ES-I3 (cell line): ENCODE measurements around the gene TARBP2.
"Not testable (repeated sequence)": the region's sequence is repeated elsewhere in the genome, so short reads cannot be mapped to it uniquely, and the experiment has no call there.

ENCODE experiments used
- H3K36me3 ChIP-seq: 2 replicates; pipeline ENCODE4 v1.6.1; 2013; ENCODE audit warnings: mild to moderate bottlenecking, low read length, control low read depth, moderate library complexity; ENCODE audit not compliant: insufficient read depth
- H3K4me1 ChIP-seq: 2 replicates; pipeline ENCODE4 v1.6.1; 2013; ENCODE audit warnings: mild to moderate bottlenecking, control low read depth, low read length; ENCODE audit not compliant: insufficient read depth
- H3K9ac ChIP-seq: 2 replicates; pipeline ENCODE4 v1.6.1; 2013; ENCODE audit warnings: low read depth, mild to moderate bottlenecking, low read length, moderate library complexity
- H3K9me3 ChIP-seq: 2 replicates; pipeline ENCODE4 v1.6.1; 2013; ENCODE audit warnings: mild to moderate bottlenecking, low read length, moderate library complexity; ENCODE audit not compliant: control insufficient read depth, insufficient read depth

Gene TARBP2

GRCh38 chr12:53465679-53466078, 35.4 kb upstream of the TARBP2 start:
- Histone ChIP-seq H3K4me1 (peaks cover 8% of the 10 kb centered on the region; the same call in 1 of the 2 replicates), H3K36me3 (peaks cover 87% of the 10 kb centered on the region), H3K9me3 (no peaks in the 10 kb centered on the region), H3K9ac (no peak overlapping the region)

GRCh38 chr12:53466640-53467039, 34.4 kb upstream of the TARBP2 start:
- Histone ChIP-seq H3K36me3 (peaks cover 86% of the 10 kb centered on the region), H3K9ac (no peak overlapping the region), H3K4me1 (peaks cover 8% of the 10 kb centered on the region; the same call in 1 of the 2 replicates), H3K9me3 (no peaks in the 10 kb centered on the region)

DNA sequence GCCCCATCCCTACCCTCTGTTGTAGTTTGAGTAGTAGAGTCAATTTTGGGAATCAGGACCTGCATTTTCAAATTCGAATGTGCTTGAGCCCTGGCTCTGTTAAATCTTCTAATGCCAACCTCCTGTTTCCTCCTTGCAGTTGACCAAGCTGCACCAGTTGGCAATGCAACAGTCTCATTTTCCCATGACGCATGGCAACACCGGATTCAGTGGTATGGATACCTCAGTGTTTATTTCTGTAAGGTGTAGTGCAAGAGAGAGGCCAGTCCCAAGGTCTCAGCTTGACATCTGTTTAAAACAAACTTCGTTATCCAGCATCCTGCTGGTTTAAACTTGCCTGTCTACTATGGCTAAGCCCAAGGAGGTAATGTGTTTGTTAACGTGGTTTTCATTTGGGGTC, 34.0 kb upstream of the TARBP2 start:
- Histone ChIP-seq H3K36me3 (peaks cover 87% of the 10 kb centered on the region), H3K4me1 (peaks cover 8% of the 10 kb centered on the region; the same call in 1 of the 2 replicates), H3K9me3 (no peaks in the 10 kb centered on the region), H3K9ac (no peak overlapping the region)

DNA sequence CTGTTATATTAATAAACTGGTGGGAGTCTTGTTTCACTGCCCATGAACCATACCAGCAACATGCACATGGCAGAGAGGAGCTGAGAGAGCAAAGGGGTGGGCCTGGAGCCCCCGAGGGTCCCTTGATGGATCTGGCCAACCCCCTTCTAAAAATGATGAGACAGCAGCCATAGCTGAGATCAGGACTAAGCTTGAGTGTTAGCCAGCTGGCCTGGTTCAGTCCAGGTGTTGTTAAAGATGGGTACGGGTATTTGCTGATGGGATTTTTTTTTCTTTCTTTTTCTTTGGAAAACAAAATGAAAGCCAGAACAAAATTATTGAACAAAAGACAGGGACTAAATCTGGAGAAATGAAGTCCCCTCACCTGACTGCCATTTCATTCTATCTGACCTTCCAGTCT, 33.2 kb upstream of the TARBP2 start:
- peaks cover 12% of the 10 kb centered on the region; the same call in 1 of the 2 replicates for H3K4me1 ChIP-seq
- no peaks in the 10 kb centered on the region for H3K9me3 ChIP-seq
- no peak overlapping the region for H3K9ac ChIP-seq
- H3K36me3 ChIP-seq = peaks cover 87% of the 10 kb centered on the region

GRCh38 chr12:53468282-53468681, 32.8 kb upstream of the TARBP2 start:
- Histone ChIP-seq H3K36me3 (peaks cover 87% of the 10 kb centered on the region), H3K9ac (no peak overlapping the region), H3K4me1 (peaks cover 12% of the 10 kb centered on the region; the same call in 1 of the 2 replicates), H3K9me3 (no peaks in the 10 kb centered on the region)

DNA sequence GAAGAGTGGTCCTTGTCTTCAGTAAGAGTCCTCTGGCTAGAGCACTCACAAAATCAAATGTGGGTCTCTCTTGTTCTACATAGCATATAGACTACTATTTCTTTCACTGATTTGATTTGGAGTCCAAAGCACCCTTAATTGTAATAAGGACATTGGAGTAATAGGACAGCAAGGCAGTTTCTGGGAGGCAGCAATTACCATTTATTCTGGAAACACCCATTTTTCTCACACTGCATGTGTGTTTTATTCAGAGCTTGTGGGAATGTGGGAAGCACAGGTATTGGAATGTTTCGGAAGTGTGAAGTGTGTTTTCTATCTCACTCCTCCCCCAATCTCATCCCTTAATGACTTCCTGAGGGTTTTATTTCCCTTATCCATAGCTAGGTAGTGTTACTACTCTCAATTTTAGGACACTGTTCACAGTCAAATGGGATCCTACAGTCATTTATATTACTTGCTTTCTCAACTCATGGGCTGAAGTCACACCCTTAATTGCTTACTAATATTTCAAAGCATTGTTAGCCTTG, 29.0 kb upstream of the TARBP2 start:
- Histone ChIP-seq H3K9me3 (no peaks in the 10 kb centered on the region), H3K4me1 (peaks cover 10% of the 10 kb centered on the region; the same call in 1 of the 2 replicates), H3K9ac (no peak overlapping the region), H3K36me3 (peaks cover 81% of the 10 kb centered on the region)

DNA sequence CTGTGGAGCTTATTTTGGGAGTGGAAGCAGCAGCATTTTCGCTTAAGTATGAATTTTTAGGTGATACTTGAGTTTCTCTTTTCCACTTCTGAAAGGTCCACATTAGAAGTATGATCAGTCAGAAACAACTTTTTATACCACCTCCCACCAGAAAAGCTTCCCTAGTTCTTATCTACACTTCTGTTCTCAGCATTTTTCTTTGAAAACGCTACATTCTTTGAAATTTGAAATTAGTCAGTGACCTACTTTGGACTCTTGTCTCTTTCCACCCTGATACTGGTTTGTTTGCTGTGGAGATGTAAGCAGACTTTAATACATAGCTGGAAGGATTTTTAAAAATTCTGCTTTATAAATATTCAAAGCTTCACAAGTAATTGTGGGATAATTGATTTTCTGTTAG, 27.0 kb upstream of the TARBP2 start:
- peaks cover 13% of the 10 kb centered on the region; the same call in 1 of the 2 replicates for H3K4me1 ChIP-seq
- H3K9me3 ChIP-seq = no peaks in the 10 kb centered on the region
- H3K9ac ChIP-seq = no peak overlapping the region
- H3K36me3 ChIP-seq = peaks cover 78% of the 10 kb centered on the region

DNA sequence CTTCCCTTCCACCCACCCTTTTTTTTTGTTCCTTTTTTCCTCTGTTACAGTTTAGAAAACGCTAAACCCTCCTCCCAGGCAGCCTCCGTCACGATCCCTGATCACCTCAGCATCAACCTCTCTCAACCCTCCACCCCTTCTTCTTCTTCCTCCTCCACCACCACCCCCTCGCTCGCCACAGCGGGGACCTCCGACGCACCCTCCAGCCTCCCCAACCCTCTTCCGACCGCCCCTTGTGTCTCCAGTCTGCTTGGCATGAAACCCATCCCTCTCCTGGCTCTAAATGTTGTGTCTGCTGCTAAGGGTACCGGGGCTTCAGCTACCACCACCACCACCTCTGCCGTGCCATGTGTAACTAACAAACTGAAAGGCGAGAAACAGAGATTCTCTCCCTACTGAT, 26.3 kb upstream of the TARBP2 start:
- no peaks in the 10 kb centered on the region for H3K9me3 ChIP-seq
- H3K36me3 ChIP-seq = peaks cover 76% of the 10 kb centered on the region
- no peak overlapping the region for H3K9ac ChIP-seq
- peaks cover 13% of the 10 kb centered on the region; the same call in 1 of the 2 replicates for H3K4me1 ChIP-seq

DNA sequence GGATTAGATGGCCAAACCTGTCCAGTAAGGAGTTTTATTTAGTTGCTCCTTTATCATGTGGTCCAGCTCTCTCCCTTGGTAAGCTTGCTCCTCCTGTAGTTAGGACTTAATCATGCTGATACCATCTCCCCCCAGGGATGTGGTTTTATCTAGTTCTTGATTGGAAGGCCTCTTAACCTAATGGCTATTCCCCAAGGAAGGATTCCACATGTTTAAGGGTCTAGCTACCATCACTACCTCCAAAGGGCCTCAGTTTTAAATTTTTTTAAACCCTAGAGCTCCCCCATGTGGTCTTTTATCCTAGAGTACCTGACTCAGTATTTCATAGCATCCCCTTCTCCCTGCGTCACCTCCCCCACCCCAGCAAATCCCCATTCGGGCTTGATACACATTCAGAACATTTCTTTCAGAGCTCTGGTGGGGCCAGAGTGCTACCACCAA, 24.3 kb upstream of the TARBP2 start:
- H3K9ac ChIP-seq = no peak overlapping the region
- H3K36me3 ChIP-seq = peaks cover 67% of the 10 kb centered on the region
- peaks cover 13% of the 10 kb centered on the region; the same call in 1 of the 2 replicates for H3K4me1 ChIP-seq
- no peaks in the 10 kb centered on the region for H3K9me3 ChIP-seq

GRCh38 chr12:53478865-53479264, 22.2 kb upstream of the TARBP2 start:
- Histone ChIP-seq H3K36me3 (peaks cover 56% of the 10 kb centered on the region), H3K4me1 (peaks cover 9% of the 10 kb centered on the region; the same call in 1 of the 2 replicates), H3K9me3 (no peaks in the 10 kb centered on the region), H3K9ac (no peak overlapping the region)

- Histone ChIP-seq H3K36me3 (peaks cover 54% of the 10 kb centered on the region), H3K9me3 (no peaks in the 10 kb centered on the region), H3K4me1 (peaks cover 9% of the 10 kb centered on the region; the same call in 1 of the 2 replicates), H3K9ac (no peak overlapping the region)
Observed at GRCh38 chr12:53479331-53479730, 21.8 kb upstream of the TARBP2 start.

- Histone ChIP-seq H3K4me1 (peaks cover 9% of the 10 kb centered on the region; the same call in 1 of the 2 replicates), H3K9me3 (no peaks in the 10 kb centered on the region), H3K9ac (no peak overlapping the region), H3K36me3 (peaks cover 50% of the 10 kb centered on the region)
Observed at GRCh38 chr12:53480491-53481442, 20.3 kb upstream of the TARBP2 start.

- H3K9me3 ChIP-seq, H3K9ac ChIP-seq, H3K4me1 ChIP-seq: not testable (repeated sequence)
- peaks cover 45% of the 10 kb centered on the region for H3K36me3 ChIP-seq
Observed at GRCh38 chr12:53481458-53481857, 19.6 kb upstream of the TARBP2 start.

DNA sequence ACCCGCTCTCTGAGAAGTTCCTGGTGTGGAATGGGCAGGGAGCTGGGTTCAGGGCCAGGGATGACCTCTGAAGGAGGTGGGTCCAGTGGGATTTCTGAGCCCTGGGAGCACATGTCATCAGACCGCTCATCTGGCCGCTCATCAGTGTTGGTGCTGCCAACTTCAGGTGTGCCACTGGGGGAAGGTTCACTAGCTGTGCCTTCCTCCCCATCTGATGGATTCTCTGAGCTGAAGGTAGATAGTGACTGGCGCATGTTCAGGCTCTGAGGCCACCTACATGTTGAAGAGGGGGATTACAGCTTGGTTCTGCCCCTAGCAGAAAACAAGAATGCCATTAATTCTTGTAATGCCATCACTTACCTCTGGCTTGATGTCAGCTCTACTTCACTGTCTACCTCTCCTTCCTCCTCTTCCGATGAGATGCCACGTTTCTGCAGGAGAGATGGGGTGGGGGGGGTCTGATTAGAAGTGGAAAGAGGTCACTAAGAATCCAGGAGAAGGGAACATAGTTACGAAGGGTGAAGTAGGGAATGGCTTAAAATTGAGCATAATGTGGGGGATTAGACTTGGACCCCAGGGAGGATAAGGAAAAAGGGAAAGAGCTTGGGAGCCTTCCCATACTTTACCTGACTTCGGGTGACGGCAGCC, 19.0 kb upstream of the TARBP2 start:
- Histone ChIP-seq H3K36me3 (peaks cover 39% of the 10 kb centered on the region), H3K9me3 (no peaks in the 10 kb centered on the region), H3K4me1 (peaks cover 3% of the 10 kb centered on the region; the same call in 1 of the 2 replicates), H3K9ac (no peak overlapping the region)
